Activated CD4-positive, CD25-positive, alpha-beta regulatory T cell treated with anti-CD3 and anti-CD28 coated beads, Interleukin-2, amount 50 U/mL, for 72 hours (primary cell): ENCODE measurements around the gene MAK.
"Not testable (repeated sequence)": the region's sequence is repeated elsewhere in the genome, so short reads cannot be mapped to it uniquely, and the experiment has no call there.

Experiments
- DNase-seq: peaks from one replicate; pipeline ENCODE4 v3.0.0; 2021

MAK gene

DNA sequence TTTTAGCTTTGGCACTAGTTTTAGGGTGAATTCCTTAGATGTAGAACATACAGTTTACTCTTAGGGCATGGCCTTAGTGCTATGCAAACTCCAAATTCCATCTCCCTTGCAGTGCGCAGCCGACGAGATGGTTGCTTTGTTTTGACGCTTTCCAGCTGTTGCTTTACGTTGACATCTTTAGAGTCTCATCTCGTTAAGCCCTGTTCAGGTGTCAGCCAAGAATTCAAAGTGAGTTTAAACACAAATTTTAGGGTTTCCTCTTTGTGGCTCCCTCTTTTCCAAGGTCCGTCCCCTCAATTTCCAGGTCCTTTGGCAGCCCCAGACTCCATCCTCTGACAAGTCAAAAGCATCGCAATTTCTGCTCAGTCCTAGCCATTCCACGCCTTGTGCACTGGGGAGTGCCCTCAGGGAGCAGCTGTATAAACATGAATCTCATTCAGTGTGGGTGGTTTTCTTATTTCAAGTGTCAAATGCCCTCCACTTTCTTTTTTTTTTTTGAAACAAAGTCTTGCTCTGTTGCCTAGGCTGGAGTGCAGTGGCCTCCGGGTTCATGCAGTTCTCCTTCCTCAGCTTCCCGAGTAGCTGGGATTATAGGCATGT, 14.1 kb upstream of the MAK start:
- DNase-seq = no peak

DNA sequence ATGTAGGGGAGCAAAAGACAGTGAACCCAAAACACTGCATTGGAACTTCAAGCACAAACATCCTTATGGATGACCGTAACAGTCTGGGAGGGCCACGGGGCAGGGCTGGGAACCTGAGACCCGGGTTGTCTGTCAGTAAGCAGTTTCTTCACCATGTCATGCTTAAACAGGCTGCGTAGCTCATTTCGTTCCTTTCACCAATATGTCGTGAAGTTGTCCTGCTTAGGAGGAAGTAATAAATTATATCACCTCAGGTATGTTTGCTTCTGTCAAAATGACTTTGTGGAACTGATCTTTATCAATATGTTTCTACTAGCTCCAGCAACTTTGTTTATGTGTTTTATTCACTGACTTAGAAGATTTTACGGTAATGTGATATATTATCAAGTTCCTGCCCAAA, 12.4 kb upstream of the MAK start:
- DNase-seq = no peak

GRCh38 chr6:10849901-10850300, 11.6 kb upstream of the MAK start:
- no peak for DNase-seq

DNA sequence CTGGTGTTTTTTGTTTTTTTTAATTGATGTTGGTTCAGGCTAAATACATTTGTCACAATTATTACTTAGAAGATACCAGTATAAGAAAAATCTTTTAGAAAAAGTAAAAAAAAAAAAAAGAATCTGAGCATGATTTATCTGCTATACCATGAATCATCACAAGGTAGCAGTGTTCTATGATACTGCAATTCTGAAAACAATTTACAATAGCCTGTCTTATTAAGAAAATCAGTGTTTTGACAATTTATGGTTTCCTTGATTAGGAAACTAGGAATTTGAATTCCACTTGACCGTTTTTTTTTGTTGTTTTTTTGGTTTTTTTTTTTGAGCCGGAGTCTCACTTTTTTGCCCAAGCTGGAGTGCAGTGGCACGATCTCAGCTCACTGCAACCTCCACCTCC, 9.3 kb upstream of the MAK start:
- no peak for DNase-seq

GRCh38 chr6:10843554-10843953, 5.2 kb upstream of the MAK start:
- no peak for DNase-seq

- DNase-seq = no peak
Observed at GRCh38 chr6:10838794-10839333, 525 bp upstream of the MAK start.

DNA sequence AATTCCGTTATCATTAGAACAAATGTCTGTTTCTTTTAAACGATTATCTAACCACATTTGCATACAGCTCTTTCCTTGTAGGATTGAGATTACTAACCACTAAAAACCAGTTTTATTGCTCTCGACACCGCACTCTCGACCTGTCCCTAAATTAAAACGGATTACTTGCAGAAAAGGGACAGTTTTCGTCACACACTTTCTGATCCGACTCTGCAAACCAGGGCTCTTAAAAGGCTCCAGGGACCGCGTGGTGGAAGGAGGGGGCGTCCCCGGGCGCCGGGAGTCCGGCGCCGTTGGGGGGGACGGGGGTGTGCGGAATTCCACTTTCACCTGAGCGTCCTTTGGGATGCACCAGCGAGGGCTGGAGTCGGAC, 731 bp downstream of the MAK start:
- DNase-seq = peak; percentile 32

GRCh38 chr6:10837009-10837621, 1.2 kb downstream of the MAK start:
- DNase-seq = no peak

DNA sequence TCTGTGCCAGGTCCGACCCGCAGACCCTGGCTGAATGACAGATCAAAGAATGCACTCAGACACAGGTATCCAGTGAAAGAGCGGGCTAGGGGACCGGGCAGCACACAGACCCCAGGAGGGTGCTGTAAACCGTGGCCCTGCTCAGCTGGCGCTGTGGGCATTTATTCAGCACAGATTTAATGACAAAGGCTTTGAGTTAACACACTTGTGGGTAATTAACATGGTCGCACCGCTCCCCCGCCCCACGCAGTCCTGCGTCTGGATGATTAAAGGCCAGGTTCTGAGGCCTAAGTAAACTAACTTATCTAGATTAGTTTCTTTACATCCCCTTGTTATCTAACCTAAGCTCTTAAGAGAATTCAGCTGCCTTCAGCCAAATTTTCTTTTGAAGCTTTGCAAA, 3.5 kb downstream of the MAK start:
- no peak for DNase-seq

GRCh38 chr6:10831609-10832008, 6.7 kb downstream of the MAK start:
- no peak for DNase-seq

- no peak for DNase-seq
Observed at GRCh38 chr6:10824819-10825218, 13.5 kb downstream of the MAK start.

DNA sequence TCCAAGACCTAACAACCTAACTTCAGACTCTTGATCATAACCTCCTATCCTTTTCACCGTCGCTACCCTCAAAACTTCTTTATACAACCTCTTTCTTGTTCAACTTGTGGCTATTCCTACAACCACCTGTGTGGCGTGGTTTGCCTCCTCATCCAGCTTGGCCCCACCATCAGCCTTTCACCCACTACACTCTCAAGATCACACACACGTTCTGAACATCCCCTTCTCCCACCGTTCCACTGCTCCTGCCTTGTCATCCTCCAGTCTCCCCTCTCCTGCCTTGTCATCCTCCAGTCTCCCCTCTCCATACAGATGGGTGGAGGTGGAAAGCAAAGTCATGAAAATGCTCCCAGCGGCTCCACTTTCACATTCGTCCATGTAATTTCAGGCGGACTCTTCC, 14.0 kb downstream of the MAK start:
- DNase-seq = no peak

DNA sequence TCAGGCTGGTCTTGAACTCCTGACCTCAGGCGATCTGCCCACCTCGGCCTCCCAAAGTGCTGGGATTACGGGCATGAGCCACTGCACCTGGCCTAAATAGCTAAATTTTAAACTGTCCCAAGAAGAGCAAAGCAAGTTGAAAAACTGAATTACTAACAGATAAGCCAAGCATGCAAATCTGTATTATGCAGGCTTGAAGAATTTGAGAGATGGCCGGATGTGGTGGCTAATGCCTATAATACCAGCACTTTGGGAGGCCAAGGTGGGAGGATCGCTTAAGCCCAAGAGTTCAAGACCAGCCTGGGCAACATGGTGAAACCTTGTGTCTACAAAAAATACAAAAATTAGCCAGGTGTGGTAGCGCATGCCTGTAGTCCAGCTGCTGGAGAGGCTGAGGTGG, 24.2 kb downstream of the MAK start:
- DNase-seq = not testable (repeated sequence)

GRCh38 chr6:10809098-10809497, 29.2 kb downstream of the MAK start:
- DNase-seq = no peak

DNA sequence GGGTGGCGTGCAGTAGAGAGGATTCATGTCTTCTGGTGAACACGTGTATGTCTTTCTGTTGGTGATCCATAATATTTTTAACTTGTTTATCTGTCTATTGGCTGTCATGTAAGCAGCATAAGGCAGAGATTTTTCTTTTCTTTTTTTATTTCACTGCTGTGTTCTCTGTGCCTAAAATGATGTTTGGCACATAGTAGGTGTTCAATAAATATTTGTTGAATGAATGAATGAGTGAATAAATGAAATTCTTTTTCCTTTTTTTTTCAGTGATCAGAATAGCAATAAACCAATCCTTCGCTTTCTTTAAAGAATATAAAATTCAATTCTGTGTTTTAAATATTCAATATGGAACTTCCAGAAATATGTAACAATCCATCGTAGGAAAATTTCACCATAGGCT, 30.0 kb downstream of the MAK start:
- no peak for DNase-seq

- DNase-seq = peak; percentile 62
Observed at GRCh38 chr6:10801224-10801848, 37.0 kb downstream of the MAK start.

DNA sequence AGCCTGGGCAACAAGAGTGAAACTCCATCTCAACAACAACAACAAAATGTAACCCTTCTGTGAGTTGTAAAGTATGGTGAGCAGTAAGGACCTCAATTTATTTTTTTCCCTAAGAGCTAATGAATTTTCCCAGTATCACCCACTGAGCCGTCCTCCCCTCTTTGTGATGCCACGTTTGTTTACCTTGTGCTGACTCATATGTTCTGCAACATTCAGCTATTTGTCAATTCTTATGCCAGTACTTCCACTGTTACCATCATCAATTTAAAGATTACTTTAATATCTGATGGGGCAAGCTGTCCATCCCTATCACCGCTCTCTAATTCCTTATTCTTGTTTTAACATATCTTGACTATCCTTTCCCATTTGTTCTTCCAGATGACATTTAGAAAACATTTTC, 37.5 kb downstream of the MAK start:
- no peak for DNase-seq

- no peak for DNase-seq
Observed at GRCh38 chr6:10794239-10794638, 44.1 kb downstream of the MAK start.

GRCh38 chr6:10793695-10794094, 44.6 kb downstream of the MAK start:
- no peak for DNase-seq

DNA sequence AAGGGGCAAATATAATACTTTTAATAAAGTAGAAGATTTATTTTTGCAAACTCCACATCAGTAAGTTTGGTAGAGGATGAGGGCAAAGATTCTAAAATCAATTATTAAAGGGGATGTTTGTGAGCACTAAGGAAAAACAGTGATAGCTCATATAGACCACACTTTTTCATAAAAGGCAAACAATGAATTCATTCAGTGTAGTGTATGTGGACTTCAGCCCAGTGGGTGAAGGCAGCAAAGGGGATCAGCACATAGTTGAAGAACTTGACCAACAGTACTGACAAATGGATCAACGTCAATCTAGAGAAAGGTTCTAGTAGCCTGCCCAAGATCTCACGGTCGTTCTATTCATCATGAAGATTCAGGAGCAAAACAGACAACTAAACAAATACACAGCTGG, 45.3 kb downstream of the MAK start:
- no peak for DNase-seq

GRCh38 chr6:10792101-10792500, 46.2 kb downstream of the MAK start:
- DNase-seq = no peak

DNA sequence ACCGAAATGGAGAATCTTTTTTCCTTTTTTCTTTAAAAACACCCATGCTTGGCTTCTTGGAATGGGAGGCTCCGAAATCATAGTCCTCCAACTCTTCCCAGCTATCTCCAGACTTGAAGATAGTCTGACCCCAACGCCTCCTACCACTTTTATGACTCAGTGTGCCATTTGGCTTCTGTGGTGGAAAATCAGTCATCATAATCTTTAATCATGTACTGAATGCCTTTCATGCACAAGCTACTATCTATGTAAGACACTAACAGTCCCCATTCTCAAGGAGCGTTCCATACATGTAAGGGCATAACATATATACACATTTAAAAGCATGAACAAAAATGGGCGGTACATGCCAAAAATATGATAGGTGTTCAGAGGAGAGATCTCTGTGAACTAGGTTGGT, 46.7 kb downstream of the MAK start:
- DNase-seq = no peak

- DNase-seq = no peak
Observed at GRCh38 chr6:10779076-10779475, 59.3 kb downstream of the MAK start.

DNA sequence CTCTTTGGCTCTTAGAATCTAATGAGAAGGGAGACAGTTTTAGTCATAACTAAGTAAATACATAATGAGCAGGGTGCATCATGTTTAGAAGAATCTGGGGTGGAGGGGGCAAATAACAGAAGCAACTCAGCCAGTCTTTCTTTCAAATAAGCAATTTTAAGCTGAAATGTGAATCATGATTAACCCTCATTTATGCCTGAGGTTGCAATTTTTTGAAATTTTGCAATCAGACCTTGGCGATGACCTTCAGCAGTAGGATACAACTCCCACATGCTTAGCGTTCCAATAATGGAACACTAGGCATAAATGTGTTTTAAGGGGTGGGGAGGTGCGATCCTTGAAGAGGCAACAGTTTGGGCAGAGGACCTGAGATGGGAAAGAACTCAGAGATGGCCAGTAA, 60.1 kb downstream of the MAK start:
- no peak for DNase-seq
